HG02852 (cell line): ENCODE results near the gene ALG9.

Source experiments
- ATAC-seq: cut with Tn5 transposase; IDR thresholded peaks from one replicate; pipeline ENCODE4 v1.9.1; 2021; ENCODE audit warnings: mild to moderate bottlenecking, moderate library complexity; ENCODE audit not compliant: unreplicated experiment

The ALG9 gene, protein sequence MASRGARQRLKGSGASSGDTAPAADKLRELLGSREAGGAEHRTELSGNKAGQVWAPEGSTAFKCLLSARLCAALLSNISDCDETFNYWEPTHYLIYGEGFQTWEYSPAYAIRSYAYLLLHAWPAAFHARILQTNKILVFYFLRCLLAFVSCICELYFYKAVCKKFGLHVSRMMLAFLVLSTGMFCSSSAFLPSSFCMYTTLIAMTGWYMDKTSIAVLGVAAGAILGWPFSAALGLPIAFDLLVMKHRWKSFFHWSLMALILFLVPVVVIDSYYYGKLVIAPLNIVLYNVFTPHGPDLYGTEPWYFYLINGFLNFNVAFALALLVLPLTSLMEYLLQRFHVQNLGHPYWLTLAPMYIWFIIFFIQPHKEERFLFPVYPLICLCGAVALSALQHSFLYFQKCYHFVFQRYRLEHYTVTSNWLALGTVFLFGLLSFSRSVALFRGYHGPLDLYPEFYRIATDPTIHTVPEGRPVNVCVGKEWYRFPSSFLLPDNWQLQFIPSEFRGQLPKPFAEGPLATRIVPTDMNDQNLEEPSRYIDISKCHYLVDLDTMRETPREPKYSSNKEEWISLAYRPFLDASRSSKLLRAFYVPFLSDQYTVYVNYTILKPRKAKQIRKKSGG

DNA sequence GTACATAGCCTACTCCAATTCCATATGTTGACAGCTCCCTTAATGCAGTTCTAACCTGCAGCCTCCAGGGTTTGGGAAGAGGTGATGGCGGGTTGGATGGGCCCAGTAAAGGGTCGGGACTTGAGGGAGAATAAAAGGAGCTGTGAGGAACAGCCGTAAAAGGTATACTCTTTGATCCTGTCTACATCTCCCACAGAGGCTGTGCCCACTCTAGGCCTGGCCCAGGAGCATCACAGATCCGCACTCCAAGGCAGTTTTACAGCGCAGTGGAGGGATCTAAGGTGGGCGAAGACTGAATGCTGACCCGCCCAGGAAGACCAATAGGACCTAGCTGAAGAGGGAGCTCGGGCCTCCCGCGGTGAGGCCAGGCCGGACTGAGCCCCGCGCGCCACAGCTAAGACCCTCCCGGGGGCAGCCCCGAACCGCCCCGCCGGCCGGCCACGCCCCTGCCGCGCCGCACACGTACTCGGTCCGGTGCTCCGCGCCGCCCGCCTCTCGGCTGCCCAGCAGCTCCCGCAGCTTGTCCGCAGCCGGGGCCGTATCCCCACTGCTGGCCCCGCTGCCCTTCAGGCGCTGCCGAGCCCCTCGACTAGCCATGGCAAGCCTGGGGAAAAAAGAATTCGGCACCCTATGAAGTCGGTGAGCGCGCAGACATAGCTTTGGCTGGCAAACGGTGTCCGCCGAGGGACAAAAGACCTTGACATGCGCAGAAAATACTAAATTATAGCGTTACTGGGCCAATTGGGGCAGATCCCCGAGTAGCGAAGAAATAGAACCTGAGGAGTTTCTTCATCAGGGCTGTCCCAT is at the start of gene ALG9:
ALG9 (minus strand) TSS at position 696 of the 807 bp plus-strand sequence; CDS start at position 597, 99 bp downstream.
- peak; percentile 92 for ATAC-seq

DNA sequence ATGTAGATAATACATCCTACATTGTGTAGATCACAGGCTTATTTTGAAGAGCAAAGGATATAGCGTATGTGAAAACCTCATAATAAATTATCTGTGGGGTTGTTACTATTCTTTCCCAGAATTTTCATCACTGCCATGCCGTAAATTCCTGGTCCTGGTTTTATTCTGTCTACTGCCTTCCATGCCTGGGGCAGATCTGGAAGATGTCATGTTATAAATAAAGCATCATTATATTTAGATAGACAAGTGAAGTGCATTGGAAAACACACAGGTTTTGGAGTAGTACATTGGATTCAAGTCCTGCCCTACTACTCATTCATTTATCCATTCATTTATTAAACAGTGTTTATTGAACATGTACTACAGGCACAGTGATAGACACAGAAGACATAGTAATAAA is 49.5 kb upstream of the ALG9 start:
- no peak for ATAC-seq

DNA sequence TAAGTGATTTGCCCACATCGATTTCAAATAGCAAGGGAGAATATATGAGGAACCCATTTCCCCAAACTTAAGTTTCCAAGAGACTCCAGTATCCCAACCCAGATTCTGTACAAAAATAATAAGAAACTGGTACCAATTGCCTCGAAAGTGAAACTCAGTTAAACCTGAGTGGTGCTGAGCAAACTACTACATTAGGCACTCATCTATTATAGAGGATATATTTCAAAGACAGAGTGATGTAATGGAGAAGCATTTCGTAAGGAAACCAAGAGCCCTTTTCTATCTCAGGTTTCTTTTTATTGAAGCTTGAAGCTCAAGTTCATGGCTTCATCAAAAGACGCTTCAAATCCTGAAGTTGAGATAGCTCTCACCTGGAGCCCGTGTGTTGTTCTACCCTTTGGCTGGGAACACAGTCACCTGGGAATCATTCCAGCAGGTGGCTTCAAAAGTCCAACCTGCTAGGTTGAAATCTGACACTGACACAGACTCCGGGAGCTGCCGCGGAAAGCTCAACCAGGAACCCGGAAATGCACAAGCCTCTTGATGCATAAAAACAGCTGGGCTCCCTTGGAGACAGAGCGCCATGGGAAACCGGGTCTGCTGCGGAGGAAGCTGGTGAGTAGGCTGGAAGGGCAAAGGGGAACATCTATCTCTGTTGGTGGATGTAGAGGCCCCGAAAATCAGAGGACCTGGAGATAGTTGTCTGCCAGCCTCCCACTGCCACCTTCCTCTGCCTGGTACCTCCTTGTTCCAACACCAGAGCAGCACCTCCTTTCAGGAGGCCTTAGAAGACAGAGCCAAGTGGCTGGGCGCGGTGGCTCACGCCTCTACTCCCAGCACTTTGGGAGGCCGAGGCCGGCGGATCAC is 47.2 kb upstream of the ALG9 start, which contains the start of gene C11orf52:
C11orf52 (plus strand) TSS at position 524 of the 867 bp plus-strand sequence; CDS start at position 584, 60 bp downstream.
- ATAC-seq: no peak

DNA sequence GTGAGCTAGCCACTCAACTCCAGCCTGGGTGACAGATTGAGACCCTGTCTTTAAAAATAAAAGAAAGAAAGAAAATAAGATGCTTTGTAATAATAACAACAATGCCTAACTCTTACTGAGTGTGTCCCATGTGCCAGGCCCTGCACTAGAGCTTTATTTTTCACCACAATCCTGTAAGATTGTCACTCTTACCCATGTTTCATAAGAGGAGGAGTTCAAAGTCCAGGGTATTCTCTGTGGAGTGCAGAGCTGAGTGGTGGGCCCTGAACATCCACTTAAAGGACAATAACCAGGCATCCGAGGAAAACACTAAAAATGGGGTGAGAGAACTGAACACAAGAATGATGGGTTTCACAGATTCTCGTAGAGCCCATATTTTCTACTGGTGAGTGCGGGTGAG is 46.4 kb upstream of the ALG9 start:
- ATAC-seq: no peak

DNA sequence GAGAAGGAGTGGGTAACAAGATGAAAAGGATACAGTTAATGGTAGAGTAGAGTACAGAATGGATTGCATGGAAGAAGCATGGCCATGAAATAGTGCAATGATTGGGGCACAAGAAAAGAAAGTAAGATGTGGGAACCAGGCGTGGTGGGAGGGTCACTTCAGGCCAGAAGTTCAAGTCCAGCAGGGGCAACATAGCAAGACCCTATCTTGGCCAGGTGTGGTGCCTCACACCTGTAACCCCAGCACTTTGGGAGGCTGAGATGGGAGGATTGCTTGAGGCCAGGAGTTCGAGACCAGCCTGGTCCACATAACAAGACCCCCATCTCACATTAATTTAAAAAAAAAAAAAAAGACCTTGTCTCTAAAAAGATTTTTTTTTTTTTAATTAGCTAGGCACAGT is 45.9 kb upstream of the ALG9 start:
- ATAC-seq: no peak

DNA sequence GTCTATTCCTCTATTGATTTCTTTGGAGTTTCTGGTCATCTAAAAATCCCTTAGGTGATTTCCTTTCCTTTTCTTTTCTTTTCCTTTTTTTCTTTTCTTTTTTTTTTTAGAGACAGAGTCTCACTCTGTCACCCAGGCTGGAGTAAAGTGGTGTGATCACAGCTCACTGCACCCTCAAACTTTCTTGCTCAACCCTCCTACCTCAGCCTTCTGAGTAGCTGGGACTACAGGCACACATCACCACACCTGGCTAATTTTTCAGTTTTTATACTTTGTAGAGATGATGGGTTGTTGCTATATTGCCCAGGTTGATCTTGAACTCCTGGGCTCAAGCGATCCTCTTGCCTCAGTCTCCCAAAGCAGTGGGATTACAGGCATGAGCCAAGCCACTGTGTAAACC is 45.4 kb upstream of the ALG9 start:
- ATAC-seq: no peak

DNA sequence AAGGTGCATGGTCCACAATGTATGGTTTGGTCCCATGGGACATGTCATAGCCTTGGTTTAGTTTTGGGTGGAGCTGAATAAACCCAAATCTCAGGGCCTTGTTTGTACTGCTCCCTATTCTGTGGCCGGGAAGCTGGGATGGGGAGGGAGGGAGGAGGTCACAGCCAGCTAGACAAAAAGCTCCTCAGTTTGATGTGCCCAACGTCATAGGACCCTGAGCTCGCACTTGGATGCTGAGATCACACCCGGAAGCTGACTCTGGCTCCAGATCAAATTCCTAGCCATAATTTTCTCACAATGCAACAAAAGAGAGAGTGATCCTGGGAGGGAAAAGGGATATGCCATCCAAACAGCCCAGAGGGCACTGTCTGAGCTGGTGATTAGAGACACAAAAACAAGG is 42.6 kb upstream of the ALG9 start:
- no peak for ATAC-seq

DNA sequence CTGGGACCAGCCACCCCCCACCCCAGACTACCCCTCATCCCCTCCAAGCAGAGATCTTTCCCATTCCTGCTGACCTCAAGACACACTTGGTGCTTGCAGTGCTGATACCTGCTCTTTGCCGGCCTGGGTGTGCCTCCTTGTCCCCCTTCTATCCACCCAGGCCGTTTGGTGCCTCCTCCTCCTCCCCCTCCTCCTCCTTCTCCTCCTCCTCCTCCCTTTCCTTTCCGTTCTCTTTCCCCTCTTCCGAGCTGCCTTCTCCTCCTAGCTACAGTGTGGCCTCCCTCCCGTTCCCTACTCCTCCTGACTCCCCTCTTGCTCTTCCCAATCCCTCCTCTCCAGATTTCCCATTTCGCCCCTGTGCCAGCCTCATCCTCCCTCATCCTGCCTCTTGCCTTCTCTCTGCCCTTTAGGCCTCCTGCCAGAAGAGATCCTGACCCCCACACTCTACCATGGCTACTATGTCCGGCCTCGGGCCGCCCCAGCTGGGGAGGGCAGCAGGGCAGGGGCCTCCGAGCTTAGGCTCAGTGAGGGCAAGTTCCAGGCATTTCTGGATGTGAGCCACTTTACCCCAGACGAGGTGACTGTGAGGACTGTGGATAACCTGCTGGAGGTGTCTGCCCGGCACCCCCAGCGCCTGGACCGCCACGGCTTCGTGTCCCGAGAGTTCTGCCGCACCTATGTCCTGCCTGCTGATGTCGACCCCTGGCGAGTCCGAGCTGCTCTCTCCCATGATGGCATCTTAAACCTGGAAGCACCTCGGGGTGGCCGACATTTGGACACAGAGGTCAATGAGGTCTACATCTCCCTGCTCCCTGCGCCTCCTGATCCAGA is 41.9 kb upstream of the ALG9 start:
- ATAC-seq: no peak

DNA sequence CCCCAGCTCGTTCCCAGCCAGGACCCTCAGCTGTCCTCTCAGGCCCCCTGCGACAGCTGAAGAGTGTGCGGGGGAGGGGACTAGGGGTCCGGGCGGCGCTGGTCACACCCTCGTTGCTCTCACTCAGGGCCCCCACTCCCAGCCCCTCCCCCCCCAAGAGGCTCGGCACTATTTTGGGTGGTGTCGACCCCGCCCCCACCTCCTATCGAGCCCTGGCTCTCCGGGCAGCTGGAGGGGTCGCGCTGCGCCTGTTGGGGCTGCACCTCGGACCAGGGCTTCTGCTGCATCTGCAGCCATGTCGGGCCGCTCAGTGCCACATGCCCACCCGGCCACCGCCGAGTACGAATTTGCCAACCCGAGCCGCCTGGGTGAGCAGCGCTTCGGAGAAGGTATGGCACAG is 41.2 kb upstream of the ALG9 start, which contains the start of gene HSPB2:
HSPB2 (plus strand) TSS at position 200 of the 400 bp plus-strand sequence; CDS start at position 296, 96 bp downstream.
- no peak for ATAC-seq

DNA sequence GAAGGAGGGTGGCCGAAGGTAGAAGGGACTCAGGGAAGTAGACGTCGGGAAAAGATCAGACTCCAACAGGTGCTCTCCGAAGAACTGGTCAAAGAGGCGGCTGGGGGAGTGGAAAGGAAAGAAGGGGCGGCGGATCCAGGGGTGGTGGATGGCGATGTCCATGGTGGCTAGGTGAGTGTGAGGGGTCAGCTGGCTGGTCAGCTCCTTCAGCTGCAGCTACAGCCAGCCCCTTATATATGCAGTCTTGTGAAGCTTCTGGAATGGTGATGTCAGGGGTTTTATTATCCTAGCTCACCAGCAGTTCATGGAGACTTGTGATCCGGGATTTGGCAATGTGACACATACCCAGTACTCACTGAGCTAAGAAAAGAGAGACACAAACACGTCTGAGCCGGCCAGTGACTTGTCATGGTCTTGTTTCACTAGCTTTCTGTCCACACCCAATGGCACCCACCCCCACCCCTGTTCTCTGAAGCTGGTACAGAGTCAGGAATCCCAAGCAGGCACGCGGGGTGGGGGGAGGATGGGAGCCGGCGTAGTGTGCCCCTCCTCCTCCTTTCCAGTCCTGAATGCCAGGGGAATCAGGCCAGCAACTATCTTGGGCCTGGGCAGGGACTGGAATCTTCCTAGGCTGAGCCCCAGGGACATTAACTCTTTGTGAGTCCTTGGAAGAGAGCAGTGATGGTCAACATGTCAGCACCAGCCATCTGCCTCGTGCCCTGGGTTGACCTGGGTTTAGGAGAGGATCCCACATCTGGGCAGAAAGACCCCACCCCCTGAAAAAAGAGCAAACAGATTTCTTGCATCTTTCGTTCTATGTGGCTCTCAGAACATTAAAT is 40.4 kb upstream of the ALG9 start, which contains the start of gene CRYAB:
CRYAB (minus strand) TSS at position 208 of the 839 bp plus-strand sequence; CDS start at position 162, 46 bp downstream.
- no peak for ATAC-seq

DNA sequence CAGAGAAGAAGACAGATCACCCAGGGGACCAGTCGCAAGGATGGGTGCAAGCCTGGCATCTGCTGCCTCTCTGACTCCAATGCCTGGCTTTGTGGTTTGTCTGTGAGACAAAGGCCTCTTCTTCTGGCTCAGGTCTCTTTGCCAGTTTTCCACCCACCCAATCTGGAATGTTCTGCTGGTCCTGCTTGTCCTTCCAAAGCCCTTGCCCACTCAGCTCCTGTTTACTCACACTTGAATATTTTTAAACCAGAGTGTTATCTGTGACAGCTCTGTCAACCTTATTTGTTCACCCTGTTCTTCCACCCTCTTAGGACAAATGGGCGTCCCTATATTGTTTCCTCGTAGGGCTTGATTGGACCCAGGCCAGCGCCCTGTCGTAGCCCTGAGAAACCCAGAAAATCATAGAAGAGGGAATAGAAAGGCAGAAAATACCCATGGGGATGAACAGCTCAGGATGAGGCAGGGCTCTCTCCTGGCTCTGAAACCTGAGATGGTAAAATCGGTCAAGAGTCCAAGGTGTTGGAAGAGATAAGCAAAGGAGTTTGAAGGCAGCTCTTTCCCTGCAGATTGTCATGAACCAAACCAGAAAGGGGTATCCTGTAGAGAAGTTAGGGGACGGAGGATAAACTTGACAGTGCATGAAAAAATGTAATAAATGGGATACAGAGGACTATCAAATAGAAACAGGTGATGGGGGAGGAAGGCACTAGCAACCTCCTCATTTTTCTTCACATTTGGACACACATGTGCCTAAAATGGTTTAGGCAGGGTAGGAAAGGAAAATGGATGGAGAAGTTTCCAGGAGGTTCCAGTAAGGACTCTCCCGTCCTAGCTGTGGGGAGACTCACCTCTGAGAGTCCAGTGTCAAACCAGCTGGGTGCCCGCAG is 39.5 kb upstream of the ALG9 start:
- ATAC-seq: no peak

DNA sequence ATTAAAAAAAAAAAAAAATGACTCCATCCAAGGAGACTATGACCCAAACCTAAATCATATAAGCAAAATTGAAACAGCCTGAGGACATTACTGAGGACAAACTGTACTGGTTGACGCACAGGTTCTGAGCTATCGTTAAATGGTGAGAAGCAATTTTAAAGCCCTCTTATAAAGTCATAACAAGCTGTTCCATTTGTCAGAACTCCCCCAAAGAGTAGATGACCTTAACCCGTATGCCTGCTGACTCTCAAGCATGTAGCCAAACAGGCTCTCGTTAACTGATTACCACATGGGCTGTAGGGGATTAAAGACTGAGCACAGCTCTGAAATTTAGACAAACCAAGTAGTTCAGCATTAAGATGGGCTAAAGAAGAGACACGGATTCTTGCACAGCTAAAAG is 38.0 kb upstream of the ALG9 start:
- no peak for ATAC-seq

DNA sequence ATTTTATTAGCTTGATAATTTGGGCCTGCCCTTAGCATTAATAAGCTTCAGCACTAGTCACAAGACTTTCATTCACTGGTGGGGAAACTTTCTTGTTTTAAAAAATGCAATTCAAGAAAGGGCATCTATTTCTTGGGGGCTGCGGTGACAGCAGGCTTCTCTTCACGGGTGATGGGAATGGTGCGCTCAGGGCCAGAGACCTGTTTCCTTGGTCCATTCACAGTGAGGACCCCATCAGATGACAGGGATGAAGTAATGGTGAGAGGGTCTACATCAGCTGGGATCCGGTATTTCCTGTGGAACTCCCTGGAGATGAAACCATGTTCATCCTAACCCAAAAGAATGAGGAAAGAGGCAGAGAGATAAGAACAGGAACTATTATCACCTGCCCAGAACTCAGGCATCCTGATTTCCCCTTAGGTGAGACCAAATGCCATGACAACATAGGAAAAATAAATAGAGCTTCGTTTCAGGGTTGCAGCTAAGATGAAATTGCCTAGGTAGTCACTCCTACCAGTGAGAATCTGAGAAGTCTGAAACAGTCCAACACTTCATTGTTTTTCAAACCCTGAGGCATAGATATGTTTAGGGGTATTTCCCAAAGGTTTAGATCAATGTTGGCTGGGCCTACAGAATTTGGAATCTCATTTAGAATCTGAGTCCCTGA is 37.4 kb upstream of the ALG9 start:
- ATAC-seq: no peak

DNA sequence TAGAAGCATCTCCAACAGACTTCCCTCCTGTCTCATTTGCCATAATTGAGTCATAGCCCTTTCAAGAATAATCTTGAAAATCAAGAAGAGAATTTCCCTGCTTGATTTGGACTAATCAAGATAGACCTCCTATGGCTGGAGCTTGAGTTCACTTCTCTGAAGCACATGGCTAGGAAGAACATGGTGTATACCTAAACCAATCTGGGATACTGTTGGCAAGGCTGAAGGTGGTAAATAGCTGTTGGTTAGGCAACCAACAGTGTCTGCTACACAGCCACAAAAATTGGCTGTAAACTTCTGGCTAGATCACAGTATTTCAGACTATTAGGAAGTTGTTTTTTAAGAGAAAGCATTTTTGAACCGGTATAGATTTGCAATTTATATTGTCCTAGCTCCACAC is 35.3 kb upstream of the ALG9 start:
- ATAC-seq: no peak

DNA sequence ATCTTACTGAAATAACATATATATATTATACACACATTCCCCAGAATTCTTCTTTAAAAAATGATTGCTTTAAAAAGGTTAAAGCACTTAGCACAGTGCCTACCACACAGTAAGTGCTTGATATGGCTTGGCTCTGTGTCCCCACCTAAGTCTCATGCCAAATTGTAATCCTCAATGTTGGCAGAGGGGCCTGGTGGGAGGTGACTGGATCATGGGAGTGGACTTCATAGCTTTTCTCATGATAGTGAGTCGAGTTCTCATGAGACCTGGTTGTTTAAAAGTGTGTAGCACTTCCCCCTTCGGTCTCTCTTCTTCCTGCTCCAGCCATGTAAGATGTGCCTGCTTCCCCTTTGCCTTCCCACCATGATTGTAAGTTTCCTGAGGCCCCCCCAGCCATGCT is 34.0 kb upstream of the ALG9 start:
- no peak for ATAC-seq

DNA sequence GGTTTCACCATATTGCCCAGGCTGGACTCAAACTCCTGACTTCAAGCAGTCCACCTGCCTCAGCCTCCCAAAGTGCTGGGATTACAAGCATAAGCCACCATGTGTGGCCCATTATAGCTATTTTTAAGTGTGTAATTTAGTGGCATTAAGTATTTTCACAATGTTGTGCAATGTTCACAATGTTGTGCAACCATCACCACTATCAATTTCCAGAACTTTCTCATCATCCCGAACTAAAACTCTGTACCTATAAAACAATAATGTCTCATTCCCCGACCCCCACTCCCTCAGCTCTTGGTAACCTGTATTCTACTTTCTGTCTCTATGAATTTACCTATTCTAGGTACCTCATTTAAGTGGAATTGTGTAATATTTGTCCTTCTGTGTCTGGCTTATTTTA is 15.5 kb upstream of the ALG9 start:
- no peak for ATAC-seq

DNA sequence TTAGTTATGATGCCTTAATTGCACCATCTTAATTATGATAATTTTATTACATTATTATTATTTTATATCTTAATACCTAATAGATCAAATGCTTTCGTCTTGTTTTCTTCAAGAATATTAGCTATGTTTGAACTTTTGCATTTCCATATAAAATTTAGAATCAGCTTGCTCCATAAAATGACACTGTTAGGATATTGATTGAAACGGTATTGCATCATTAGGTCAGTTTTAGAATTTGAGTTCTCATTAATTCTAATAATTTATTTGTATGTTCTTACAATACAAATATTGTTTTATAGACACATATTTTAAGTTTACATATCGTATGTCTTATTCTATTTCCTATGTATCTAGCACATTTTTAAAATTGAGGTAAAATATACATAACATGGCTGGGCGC is 14.7 kb upstream of the ALG9 start:
- no peak for ATAC-seq
